Rectal smooth muscle tissue (tissue), 1 donor: ENCODE data around the gene FUT8.

ENCODE experiments used
- H3K27ac ChIP-seq: one replicate; pipeline ENCODE4 v1.7.0; 2013; ENCODE audit warnings: low read depth, low read length, inconsistent platforms
- H3K27me3 ChIP-seq: one replicate; pipeline ENCODE4 v1.7.0; 2013; ENCODE audit warnings: low read length; ENCODE audit not compliant: control insufficient read depth, insufficient read depth
- H3K36me3 ChIP-seq: one replicate; pipeline ENCODE4 v1.7.0; 2013; ENCODE audit warnings: low read length; ENCODE audit not compliant: control insufficient read depth, insufficient read depth
- H3K4me1 ChIP-seq: one replicate; pipeline ENCODE4 v1.7.0; 2013; ENCODE audit warnings: low read length; ENCODE audit not compliant: control insufficient read depth, insufficient read depth
- H3K4me3 ChIP-seq: one replicate; pipeline ENCODE4 v1.7.0; 2013; ENCODE audit warnings: low read length
- H3K9ac ChIP-seq: one replicate; pipeline ENCODE4 v1.7.0; 2013; ENCODE audit warnings: low read length

The FUT8 gene

DNA sequence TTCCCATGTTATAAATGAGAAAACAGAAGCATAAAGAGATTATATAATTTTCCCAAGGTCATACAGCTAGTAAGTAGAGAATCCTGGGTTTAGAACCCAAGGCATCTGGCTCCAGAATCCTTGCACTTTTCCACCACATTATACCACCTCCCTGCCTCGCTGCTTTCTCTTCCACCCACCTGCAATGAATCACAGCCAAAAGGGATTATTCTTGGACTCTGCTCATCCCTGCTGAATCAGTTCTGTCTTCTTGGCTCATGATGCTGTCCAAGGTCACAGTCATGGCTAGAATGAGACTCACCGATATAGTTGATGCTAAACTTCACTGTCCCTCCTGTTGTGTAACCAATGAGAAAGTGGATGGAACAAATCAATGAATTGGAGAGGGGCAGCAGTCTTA, 356.6 kb downstream of the FUT8 start:
- Histone ChIP-seq H3K27ac (no peak overlapping the region), H3K4me3 (no peak overlapping the region), H3K36me3 (no peaks in the 10 kb centered on the region), H3K4me1 (no peaks in the 10 kb centered on the region), H3K9ac (no peak overlapping the region), H3K27me3 (no peaks in the 10 kb centered on the region)

DNA sequence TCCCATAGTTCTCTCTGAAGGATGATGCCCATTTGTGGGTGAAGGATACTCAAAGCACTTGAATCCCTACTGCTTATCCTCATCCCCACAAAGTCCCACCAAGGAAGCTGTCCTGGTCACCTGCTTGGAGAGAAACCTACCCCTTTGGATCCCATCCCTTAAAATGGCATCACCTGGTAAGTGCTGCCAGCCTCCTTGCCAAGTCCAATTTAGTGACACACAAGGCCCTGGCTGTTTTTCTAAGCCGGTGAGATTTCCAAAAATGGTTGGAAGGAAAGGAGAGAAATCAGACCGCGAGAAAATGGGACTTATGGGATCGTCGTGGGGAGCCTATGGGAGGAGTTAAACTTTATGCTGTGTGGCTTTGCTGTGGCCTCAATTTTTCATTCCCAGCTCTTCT, 358.2 kb downstream of the FUT8 start:
- no peaks in the 10 kb centered on the region for H3K27me3 ChIP-seq
- no peaks in the 10 kb centered on the region for H3K36me3 ChIP-seq
- no peak overlapping the region for H3K9ac ChIP-seq
- H3K27ac ChIP-seq, result no peak overlapping the region
- no peak overlapping the region for H3K4me3 ChIP-seq
- H3K4me1 ChIP-seq, result no peaks in the 10 kb centered on the region

DNA sequence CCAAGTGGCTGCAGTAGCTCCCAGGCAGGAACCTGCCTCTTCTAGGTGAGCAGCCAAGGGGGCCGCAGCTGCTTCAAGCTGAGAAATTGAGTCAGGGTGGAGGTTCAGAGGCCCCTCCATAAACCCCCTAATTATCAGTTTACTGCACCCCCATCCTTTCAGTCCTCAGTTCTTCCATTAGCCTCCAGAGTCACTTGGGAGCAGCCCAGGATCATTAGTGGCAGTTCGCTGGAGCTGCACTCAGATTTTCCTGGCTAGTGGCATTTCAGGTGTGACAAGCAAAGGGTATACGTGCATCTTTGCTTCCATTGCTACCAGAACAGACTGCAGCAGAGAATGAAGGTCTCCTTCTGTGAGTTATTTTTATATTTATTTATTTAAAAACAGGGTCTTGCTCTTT, 358.7 kb downstream of the FUT8 start:
- Histone ChIP-seq H3K4me3 (no peak overlapping the region), H3K27ac (no peak overlapping the region), H3K9ac (no peak overlapping the region), H3K27me3 (no peaks in the 10 kb centered on the region), H3K36me3 (no peaks in the 10 kb centered on the region), H3K4me1 (no peaks in the 10 kb centered on the region)

DNA sequence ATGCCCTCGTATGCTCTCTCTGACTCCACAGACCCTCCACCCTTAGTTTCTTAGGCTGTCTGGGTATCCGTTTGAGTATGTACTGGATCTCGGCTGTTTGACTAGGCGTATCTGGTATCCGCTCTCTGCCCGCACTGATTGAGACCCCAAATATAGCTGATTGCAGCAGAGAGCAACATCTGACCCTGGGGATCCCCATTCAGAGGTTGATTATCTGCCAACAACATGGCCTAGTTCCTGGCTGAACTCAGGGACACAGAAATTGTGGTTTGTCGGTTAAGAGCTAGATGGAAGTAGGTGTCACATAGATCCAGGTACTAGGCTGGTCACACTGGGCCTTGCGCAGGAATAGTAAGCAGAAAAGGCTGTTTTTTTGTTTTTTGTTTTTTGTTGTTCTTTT, 359.9 kb downstream of the FUT8 start:
- no peaks in the 10 kb centered on the region for H3K27me3 ChIP-seq
- no peak overlapping the region for H3K27ac ChIP-seq
- no peak overlapping the region for H3K4me3 ChIP-seq
- no peaks in the 10 kb centered on the region for H3K4me1 ChIP-seq
- no peak overlapping the region for H3K9ac ChIP-seq
- no peaks in the 10 kb centered on the region for H3K36me3 ChIP-seq

DNA sequence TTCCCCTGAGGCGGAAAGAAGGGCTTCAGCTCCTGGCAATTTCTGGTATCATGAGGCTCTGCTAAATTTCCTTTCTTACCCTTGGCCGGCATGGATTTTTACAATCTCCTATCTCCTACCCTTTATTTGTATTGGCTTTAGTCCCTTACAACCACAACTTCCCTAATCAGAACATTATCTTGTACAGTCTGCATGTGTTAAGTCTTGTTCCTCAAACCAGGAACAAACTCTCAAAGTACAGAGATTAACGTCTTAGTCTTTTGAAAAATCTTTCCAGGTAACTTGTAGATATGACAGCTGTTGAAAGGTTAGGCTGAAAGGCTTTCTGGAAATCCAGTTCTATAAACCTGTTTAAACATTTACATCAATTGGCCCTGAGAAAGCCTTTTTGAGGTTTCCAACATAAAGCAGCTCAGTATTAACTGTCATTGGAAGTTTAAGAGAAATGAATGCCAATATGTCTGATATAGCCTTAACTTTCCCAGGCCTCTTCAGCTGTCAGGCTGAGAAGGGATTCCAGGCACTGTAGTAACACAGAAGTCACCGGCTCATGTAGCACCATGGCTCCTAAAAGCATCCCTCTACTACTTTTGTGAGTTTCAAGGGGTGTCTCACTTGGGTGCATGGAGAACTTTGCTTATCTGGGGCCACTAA, 360.5 kb downstream of the FUT8 start:
- Histone ChIP-seq H3K27ac (no peak overlapping the region), H3K36me3 (no peaks in the 10 kb centered on the region), H3K27me3 (no peaks in the 10 kb centered on the region), H3K4me3 (no peak overlapping the region), H3K9ac (no peak overlapping the region), H3K4me1 (no peaks in the 10 kb centered on the region)

DNA sequence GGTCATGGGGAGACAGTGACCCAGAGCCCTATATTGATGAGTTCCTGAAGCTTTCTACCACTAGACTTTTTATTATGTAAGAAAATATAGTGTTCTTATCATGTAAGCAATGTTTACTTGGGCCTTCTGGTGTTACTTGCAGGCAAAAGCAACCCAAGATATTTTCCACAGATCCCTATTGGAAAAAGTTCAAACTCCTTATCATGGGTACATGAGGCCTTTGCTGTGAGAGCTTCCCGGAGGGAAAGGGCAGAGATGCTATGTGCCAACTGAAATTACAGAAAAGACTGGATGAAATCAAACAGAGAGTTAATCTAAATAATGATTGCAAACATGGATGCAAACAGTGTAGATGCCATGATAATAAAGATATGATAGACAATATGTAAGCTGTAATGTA, 361.5 kb downstream of the FUT8 start:
- H3K36me3 ChIP-seq, result no peaks in the 10 kb centered on the region
- H3K4me1 ChIP-seq, result no peaks in the 10 kb centered on the region
- H3K9ac ChIP-seq, result no peak overlapping the region
- no peak overlapping the region for H3K27ac ChIP-seq
- no peaks in the 10 kb centered on the region for H3K27me3 ChIP-seq
- H3K4me3 ChIP-seq, result no peak overlapping the region

DNA sequence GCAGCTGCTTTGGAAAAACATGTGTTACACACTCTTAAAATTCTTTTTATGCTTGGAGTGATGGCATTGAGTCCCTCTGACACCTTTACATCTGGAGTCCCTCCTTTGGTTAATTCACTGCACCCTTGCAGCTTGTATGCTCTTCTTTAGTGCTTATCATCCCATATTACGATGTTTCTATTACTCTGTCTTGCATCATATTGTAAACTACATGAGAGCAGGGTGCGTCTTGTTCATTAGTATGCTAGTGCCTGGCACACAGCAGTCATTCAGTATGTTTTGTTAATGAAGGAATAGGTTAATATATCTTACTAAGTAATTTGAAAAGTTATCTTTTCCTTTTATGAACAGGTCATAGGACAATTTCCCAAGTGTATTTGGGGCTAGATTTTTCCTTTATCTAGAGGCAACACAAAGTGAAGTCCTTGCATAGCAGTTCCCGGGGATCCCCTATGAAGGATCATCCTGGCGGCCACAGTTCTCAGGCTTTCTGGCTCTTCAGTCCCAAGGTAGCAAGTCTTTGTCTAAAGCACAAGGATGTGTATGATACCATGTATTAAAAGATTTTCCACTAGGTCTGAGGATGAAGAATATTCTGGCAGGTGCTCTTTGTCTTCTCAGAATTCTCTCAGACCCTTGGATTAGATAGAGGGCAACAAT, 363.8 kb downstream of the FUT8 start:
- Histone ChIP-seq H3K9ac (no peak overlapping the region), H3K27me3 (no peaks in the 10 kb centered on the region), H3K4me1 (no peaks in the 10 kb centered on the region), H3K36me3 (no peaks in the 10 kb centered on the region), H3K4me3 (no peak overlapping the region), H3K27ac (no peak overlapping the region)

DNA sequence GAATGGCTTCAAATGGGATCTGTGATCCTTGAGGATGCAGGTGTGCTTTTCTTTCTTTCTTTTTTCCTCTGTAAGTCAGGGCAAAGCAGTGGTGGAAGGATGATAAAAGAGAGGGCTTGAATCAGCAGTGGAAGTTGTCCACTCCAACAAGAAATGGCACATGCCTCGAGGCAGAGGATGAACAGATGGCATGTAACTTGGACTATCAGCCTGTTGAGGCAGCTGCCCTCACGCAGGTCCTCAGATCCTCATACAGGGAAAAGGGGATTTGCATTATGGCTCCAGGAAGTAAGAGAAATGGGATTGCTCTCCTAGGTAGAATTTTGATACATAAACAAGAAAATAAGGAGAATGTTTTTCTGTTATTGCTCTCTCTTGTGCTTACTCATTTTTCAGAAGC, 368.0 kb downstream of the FUT8 start:
- H3K4me3 ChIP-seq, result no peak overlapping the region
- H3K27ac ChIP-seq, result no peak overlapping the region
- no peaks in the 10 kb centered on the region for H3K36me3 ChIP-seq
- H3K9ac ChIP-seq, result no peak overlapping the region
- no peaks in the 10 kb centered on the region for H3K4me1 ChIP-seq
- no peaks in the 10 kb centered on the region for H3K27me3 ChIP-seq

DNA sequence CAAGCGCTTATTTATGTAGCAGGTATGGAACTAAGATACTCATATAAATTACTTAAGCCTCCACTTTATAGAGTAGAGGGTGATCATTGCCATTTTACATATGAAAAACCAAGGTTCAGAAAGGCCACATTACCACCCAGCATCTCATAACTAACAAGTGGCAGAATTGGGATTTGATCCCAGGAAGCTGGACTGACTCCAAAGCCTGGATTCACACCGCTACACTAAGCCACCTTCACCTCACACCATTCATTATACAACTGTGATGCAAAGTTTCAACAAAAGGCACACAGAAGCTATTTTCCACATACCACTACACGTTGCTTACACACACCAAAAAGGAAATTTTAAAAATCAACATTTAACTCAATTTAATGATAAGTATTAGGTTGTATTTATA, 370.6 kb downstream of the FUT8 start:
- Histone ChIP-seq H3K9ac (no peak overlapping the region), H3K4me3 (no peak overlapping the region), H3K27ac (no peak overlapping the region), H3K36me3 (no peaks in the 10 kb centered on the region), H3K4me1 (no peaks in the 10 kb centered on the region), H3K27me3 (no peaks in the 10 kb centered on the region)

DNA sequence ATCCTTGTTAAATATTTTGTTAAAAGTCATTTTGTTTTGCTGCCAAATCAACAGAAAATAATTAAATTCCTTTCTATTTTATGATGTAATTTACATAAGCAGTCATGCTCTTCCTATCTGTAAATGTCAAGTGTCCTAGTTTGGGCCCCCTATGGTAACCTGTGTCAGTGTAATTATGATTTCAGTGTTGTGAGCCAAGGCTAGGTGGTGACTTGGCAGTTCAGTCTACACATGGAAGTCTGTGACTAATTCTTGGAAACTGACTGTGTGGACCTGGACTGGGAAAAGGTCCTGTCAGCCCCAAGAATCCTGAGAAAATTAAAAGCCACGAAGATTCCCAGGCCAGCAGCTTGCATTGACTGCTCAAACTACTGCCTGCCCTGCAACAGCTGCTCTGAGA, 371.0 kb downstream of the FUT8 start:
- no peaks in the 10 kb centered on the region for H3K4me1 ChIP-seq
- H3K36me3 ChIP-seq, result no peaks in the 10 kb centered on the region
- H3K27me3 ChIP-seq, result no peaks in the 10 kb centered on the region
- no peak overlapping the region for H3K9ac ChIP-seq
- no peak overlapping the region for H3K4me3 ChIP-seq
- H3K27ac ChIP-seq, result no peak overlapping the region

DNA sequence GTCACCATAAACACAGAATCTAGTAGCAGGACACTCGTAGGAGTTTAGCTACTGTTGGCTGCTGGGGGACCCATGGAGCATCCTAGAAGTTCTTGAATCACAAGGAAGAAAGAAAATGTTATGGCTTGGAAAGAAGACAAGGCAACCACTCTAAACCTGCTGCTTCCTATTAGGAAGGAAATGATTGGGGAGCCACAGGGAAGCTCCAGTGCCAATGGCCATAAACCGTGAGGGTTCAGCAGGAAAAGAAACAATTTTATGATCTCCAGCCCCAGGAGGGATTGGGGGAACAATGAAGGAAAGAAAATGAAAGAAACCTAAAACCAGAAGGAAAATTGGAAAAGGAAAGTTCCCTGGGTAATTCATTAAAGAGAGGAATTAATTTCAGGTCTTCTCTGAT, 372.0 kb downstream of the FUT8 start:
- no peak overlapping the region for H3K27ac ChIP-seq
- no peak overlapping the region for H3K4me3 ChIP-seq
- no peaks in the 10 kb centered on the region for H3K4me1 ChIP-seq
- H3K9ac ChIP-seq, result no peak overlapping the region
- no peaks in the 10 kb centered on the region for H3K36me3 ChIP-seq
- H3K27me3 ChIP-seq, result no peaks in the 10 kb centered on the region

DNA sequence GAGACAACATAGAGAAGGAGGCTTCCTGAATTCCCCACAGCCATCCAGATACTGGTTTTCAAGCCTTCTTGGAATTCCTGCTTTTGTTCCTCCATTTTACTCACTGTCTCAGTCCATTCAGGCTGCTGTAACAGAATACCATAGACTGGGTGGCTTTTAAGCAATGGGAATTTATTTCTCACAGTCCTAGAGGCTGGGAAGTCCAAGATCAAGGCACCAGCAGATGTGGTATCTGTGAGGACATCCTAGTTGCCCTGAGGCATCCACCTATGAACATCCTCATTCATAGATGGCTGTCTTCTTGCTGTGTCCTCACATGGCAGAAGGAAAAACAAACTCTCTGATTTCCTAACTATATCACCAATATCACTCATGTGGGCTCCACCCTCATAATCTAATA, 374.9 kb downstream of the FUT8 start:
- Histone ChIP-seq H3K27ac (no peak overlapping the region), H3K27me3 (no peaks in the 10 kb centered on the region), H3K4me1 (no peaks in the 10 kb centered on the region), H3K4me3 (no peak overlapping the region), H3K36me3 (no peaks in the 10 kb centered on the region), H3K9ac (no peak overlapping the region)

DNA sequence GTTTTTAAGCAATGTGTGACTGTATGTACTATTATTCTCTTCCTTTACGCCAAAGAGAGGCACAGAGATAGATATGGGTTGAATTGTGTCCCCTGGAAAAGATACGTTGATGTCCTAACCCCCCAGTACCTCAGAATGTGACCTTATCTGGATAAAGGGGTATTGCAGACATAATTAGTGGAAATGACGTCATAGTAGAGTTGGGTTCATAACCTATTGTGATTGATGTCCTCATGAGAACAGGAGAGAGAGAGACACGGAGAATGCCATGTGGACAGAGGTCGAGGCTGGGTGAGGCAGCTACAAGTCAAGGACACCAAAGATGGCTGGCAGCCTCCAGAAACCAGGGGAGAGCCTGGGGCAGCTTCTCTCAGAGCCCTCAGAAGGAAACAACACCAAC, 376.3 kb downstream of the FUT8 start:
- no peaks in the 10 kb centered on the region for H3K27me3 ChIP-seq
- H3K4me3 ChIP-seq, result no peak overlapping the region
- no peaks in the 10 kb centered on the region for H3K4me1 ChIP-seq
- no peaks in the 10 kb centered on the region for H3K36me3 ChIP-seq
- H3K9ac ChIP-seq, result no peak overlapping the region
- no peak overlapping the region for H3K27ac ChIP-seq
